BLaER1 treated with 17β-estradiol and CSF1 and Interleukin-3, amounts not matched to agents 10 nM and 100 nM (cell line): ENCODE measurements around the gene KLHL12.

Experiments used
- H3K27ac ChIP-seq, 11 experiments: shearing (Covaris generic); formaldehyde crosslinking; 2 replicates each; pipeline ENCODE4 v1.8.1; 2022
- H3K27me3 ChIP-seq, 11 experiments: shearing (Covaris generic); formaldehyde crosslinking; 2 replicates each; pipeline ENCODE4 v1.8.1; 2022
- H3K36me3 ChIP-seq, 11 experiments: shearing (Covaris generic); formaldehyde crosslinking; 2 replicates each; pipeline ENCODE4 v1.8.1; 2022
- H3K4me1 ChIP-seq, 10 experiments: shearing (Covaris generic); formaldehyde crosslinking; 2 replicates each; pipeline ENCODE4 v1.8.1; 2022
- H3K4me2 ChIP-seq, 11 experiments: shearing (Covaris generic); formaldehyde crosslinking; 2 replicates each; pipeline ENCODE4 v1.8.1; 2022
- H3K4me3 ChIP-seq, 10 experiments: shearing (Covaris generic); formaldehyde crosslinking; 2 replicates each; pipeline ENCODE4 v1.8.1; 2022
- H3K9ac ChIP-seq, 11 experiments: shearing (Covaris generic); formaldehyde crosslinking; 2 replicates each; pipeline ENCODE4 v1.8.1; 2022
- H3K9me3 ChIP-seq, 11 experiments: shearing (Covaris generic); formaldehyde crosslinking; replicated peaks in 1 of 11; 2 replicates each; pipeline ENCODE4 v1.8.1; 2022
- H4K20me1 ChIP-seq, 11 experiments: shearing (Covaris generic); formaldehyde crosslinking; 2 replicates each; pipeline ENCODE4 v1.8.1; 2022
- Cebpa-rat ChIP-seq, 11 experiments: shearing (Covaris generic); IDR thresholded peaks; 2 replicates each; pipeline ENCODE4 v1.8.1; 2022

The KLHL12 gene

GRCh38 chr1:202966006-202966898 is 39.2 kb upstream of the KLHL12 start:
- no peak for TF ChIP-seq Cebpa-rat (IDR thresholded peaks at IDR 0.05)
- peak overlapping the region; percentile 73 to 91 (median 83) for H3K27ac ChIP-seq

GRCh38 chr1:202965422-202965821 is 38.4 kb upstream of the KLHL12 start:
- 0 out of 22 replicates have a peak, but pooled peaks of 1 of the 11 experiments have one; percentile 11 for TF ChIP-seq Cebpa-rat (IDR thresholded peaks at IDR 0.05)
- Histone ChIP-seq H3K4me2 (peak overlapping the region; percentile 94 to 99 (median 96)), H3K27ac (no peak overlapping the region), H3K36me3 (peaks cover 22 to 53% (median 45%) of the 10 kb centered on the region in 11 experiments), H3K4me1 (peaks cover 40 to 56% (median 48%) of the 10 kb centered on the region in 10 experiments), H3K4me3 (0 out of 20 replicates have a peak overlapping the region, but pooled peaks of 2 of the 10 experiments have one; percentile 96 to 99), H3K27me3 (no peaks in the 10 kb centered on the region), H3K9me3 (no peaks in the 10 kb centered on the region), H4K20me1 (peaks cover 0 to 7% (median 0%) of the 10 kb centered on the region in 11 experiments; a peak in 4 of 22 replicates), H3K9ac (peak overlapping the region in 3 of 11 experiments; percentile 12 to 91 (median 18); a peak in 3 of 22 replicates)

More at GRCh38 chr1:202966006-202966898, 39.2 kb upstream of the KLHL12 start:
- peak overlapping the region; percentile 84 to 95 (median 89) for H3K9ac ChIP-seq
- peak overlapping the region; percentile 94 to 99 (median 96) for H3K4me2 ChIP-seq
- peaks cover 22 to 46% (median 42%) of the 10 kb centered on the region in 11 experiments for H3K36me3 ChIP-seq
- H3K9me3 ChIP-seq, result no peaks in the 10 kb centered on the region
- peaks cover 42 to 56% (median 50%) of the 10 kb centered on the region in 10 experiments for H3K4me1 ChIP-seq
- peak overlapping the region; percentile 80 to 99 (median 92) for H3K4me3 ChIP-seq
- no peaks in the 10 kb centered on the region for H3K27me3 ChIP-seq
- peaks cover 0 to 7% (median 0%) of the 10 kb centered on the region in 11 experiments; a peak in 4 of 22 replicates for H4K20me1 ChIP-seq

- Histone ChIP-seq H4K20me1 (peaks cover 0 to 7% (median 0%) of the 10 kb centered on the region in 11 experiments; a peak in 4 of 22 replicates), H3K4me2 (peak overlapping the region; percentile 94 to 99 (median 96); a peak in 15 of 22 replicates), H3K27ac (no peak overlapping the region), H3K9me3 (no peaks in the 10 kb centered on the region), H3K4me1 (peaks cover 35 to 50% (median 43%) of the 10 kb centered on the region in 10 experiments), H3K4me3 (no peak overlapping the region), H3K27me3 (no peaks in the 10 kb centered on the region), H3K36me3 (peaks cover 22 to 53% (median 45%) of the 10 kb centered on the region in 11 experiments), H3K9ac (peak overlapping the region in 2 of 11 experiments; percentile 12 to 18; a peak in 2 of 22 replicates)
- no peak for TF ChIP-seq Cebpa-rat (IDR thresholded peaks at IDR 0.05)
Measured at GRCh38 chr1:202964791-202965410, 37.9 kb upstream of the KLHL12 start.

GRCh38 chr1:202961220-202961880 is 34.3 kb upstream of the KLHL12 start:
- peaks cover 0 to 20% (median 9%) of the 10 kb centered on the region in 11 experiments; a peak in 15 of 22 replicates for H4K20me1 ChIP-seq
- H3K27me3 ChIP-seq, result no peaks in the 10 kb centered on the region
- no peak for TF ChIP-seq Cebpa-rat (IDR thresholded peaks at IDR 0.05)
- no peak overlapping the region for H3K27ac ChIP-seq
- H3K9ac ChIP-seq, result no peak overlapping the region; a peak in 1 of 22 replicates
- H3K4me1 ChIP-seq, result peaks cover 31 to 38% (median 34%) of the 10 kb centered on the region in 10 experiments
- H3K4me2 ChIP-seq, result no peak overlapping the region
- H3K4me3 ChIP-seq, result no peak overlapping the region
- H3K9me3 ChIP-seq, result no peaks in the 10 kb centered on the region
- H3K36me3 ChIP-seq, result peaks cover 25 to 56% (median 45%) of the 10 kb centered on the region in 11 experiments

- Histone ChIP-seq H3K4me1 (peaks cover 23 to 41% (median 36%) of the 10 kb centered on the region in 10 experiments), H3K9me3 (no peaks in the 10 kb centered on the region), H3K9ac (peak overlapping the region in 1 of 11 experiments; percentile 99; a peak in 2 of 22 replicates), H4K20me1 (peaks cover 0 to 37% (median 28%) of the 10 kb centered on the region in 11 experiments; a peak in 13 of 22 replicates), H3K27ac (no peak overlapping the region), H3K36me3 (peaks cover 32 to 62% (median 45%) of the 10 kb centered on the region in 11 experiments), H3K4me3 (no peak overlapping the region), H3K27me3 (no peaks in the 10 kb centered on the region), H3K4me2 (peak overlapping the region in 3 of 11 experiments; percentile 77 to 92 (median 84); a peak in 1 of 22 replicates)
- TF ChIP-seq Cebpa-rat (IDR thresholded peaks at IDR 0.05), result no peak
Measured at GRCh38 chr1:202959276-202959620, 32.2 kb upstream of the KLHL12 start.

- Histone ChIP-seq H3K27ac (peak overlapping the region in 7 of 11 experiments; percentile 8 to 99 (median 96); a peak in 10 of 22 replicates), H3K36me3 (peaks cover 32 to 62% (median 40%) of the 10 kb centered on the region in 11 experiments), H3K4me2 (peak overlapping the region; percentile 75 to 97 (median 92)), H3K4me3 (peak overlapping the region; percentile 93 to 100 (median 99)), H3K27me3 (no peaks in the 10 kb centered on the region), H3K4me1 (peaks cover 23 to 47% (median 41%) of the 10 kb centered on the region in 10 experiments), H3K9ac (peak overlapping the region; percentile 95 to 100 (median 98)), H4K20me1 (peaks cover 0 to 43% (median 34%) of the 10 kb centered on the region in 11 experiments; a peak in 13 of 22 replicates), H3K9me3 (no peaks in the 10 kb centered on the region)
- no peak for TF ChIP-seq Cebpa-rat (IDR thresholded peaks at IDR 0.05)
Measured at GRCh38 chr1:202958544-202959275, 31.7 kb upstream of the KLHL12 start.

DNA sequence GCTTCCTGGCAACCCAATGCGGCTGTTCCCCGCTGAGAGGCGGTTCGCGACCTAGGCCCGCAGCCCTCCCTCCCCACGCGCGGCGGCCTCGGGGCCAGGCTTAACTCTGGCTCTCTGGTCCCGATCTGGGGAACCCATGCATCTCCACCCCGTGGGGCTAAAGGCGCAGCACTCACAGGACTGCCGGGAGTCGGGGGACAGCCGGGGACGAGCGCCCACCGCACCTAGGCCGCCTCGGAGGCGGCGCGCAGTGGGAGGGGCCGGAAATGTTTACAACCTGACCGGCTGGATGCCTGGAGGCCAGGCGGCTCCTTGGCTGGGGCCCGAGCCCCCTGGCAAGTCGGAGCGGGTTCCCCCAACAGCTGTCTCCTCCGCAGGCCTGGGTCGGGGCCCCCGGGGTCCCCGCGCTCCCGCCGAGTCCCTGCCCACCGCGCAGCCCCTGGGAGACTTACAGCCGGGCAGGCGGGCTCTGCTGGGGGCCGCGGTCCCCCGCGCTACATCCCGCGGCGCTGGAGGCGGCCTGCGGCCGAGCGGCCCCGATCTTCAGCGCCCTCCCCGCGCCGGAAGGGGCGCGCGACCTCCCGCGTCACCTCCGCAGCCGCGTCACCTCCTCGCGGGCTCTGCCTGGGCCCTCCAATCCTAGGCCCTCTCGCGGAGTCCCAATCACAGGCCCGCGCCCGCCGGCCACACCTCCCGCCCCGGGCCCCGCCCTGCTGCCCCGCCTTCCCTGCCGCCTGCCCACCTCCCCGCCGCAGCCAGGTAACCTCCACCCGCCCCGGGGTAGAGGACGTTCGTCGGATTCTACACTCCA is 30.9 kb upstream of the KLHL12 start, which contains the start of gene ADIPOR1:
Gene ADIPOR1 (minus strand): TSS at position 580 of the 811 bp plus-strand sequence. CDS start 7,242 bp downstream, outside the sequence.
- Histone ChIP-seq H3K9me3 (no peaks in the 10 kb centered on the region), H3K4me1 (peaks cover 23 to 55% (median 48%) of the 10 kb centered on the region in 10 experiments), H3K36me3 (peaks cover 25 to 59% (median 32%) of the 10 kb centered on the region in 11 experiments), H3K27me3 (no peaks in the 10 kb centered on the region), H3K4me3 (peak within 1 kb of the TSS; percentile 93 to 100 (median 99)), H3K4me2 (peak within 1 kb of the TSS; percentile 79 to 97 (median 93)), H4K20me1 (peaks cover 0 to 51% (median 39%) of the 10 kb centered on the region in 11 experiments; a peak in 13 of 22 replicates), H3K9ac (peak within 1 kb of the TSS; percentile 95 to 100 (median 98)), H3K27ac (peak within 1 kb of the TSS; percentile 91 to 99 (median 95))
- no peak for TF ChIP-seq Cebpa-rat (IDR thresholded peaks at IDR 0.05)
